Activated naive CD4-positive, alpha-beta T cell treated with anti-CD3 and anti-CD28 coated beads for 36 hours (primary cell): ENCODE data around the gene NUCB2. TPM values are rescaled to one million over a fixed set of nuclear protein-coding genes. Genes with fewer than 3 reads are reported as not detected.

Experiments
- CTCF ChIA-PET: fragments of 350-600 bp; sonication (Branson Sonifier 250); formaldehyde crosslinking; loops from one replicate; lab custom pipeline; 2021; ENCODE audit warnings: antibody characterized with exemption; lab: Charles Lee
- DNase-seq: peaks from one replicate; pipeline ENCODE4 v3.0.0-alpha.2; 2020
- H3K27ac Mint-ChIP-seq: one replicate; pipeline ENCODE4 v1.8.0; 2021; ENCODE audit warnings: mild to moderate bottlenecking, mixed read lengths
- H3K27me3 Mint-ChIP-seq: one replicate; pipeline ENCODE4 v1.8.0; 2021; ENCODE audit warnings: low read depth, mixed read lengths
- H3K36me3 Mint-ChIP-seq: one replicate; pipeline ENCODE4 v1.8.0; 2021; ENCODE audit warnings: low read depth, mixed read lengths
- H3K4me1 Mint-ChIP-seq: one replicate; pipeline ENCODE4 v1.8.0; 2021; ENCODE audit warnings: low read depth, mixed read lengths
- H3K4me3 Mint-ChIP-seq: one replicate; pipeline ENCODE4 v1.8.0; 2021; ENCODE audit warnings: mild to moderate bottlenecking, moderate library complexity, mixed read lengths
- H3K9me3 Mint-ChIP-seq: one replicate; pipeline ENCODE4 v1.8.0; 2021; ENCODE audit warnings: mixed read lengths
- intact Hi-C: fragments of 100-400 bp; cut with micrococcal nuclease; formaldehyde crosslinking; loops from one replicate; pipeline ENCODE4 v1.15.1; 2023
- total RNA-seq, 2 experiments: library from RNA; stranded (reverse); gene quantifications; one replicate each; pipeline ENCODE4 v1.2.3, GENCODE V29; 2021

NUCB2 gene
- total RNA-seq, 2 experiments from 2014 or later: 67.7 to 74.0 TPM

GRCh38 chr11:17347676-17348075, 71.1 kb downstream of the NUCB2 start:
- intact Hi-C loops: no loop called here
- H3K27ac Mint-ChIP-seq: no peak overlapping the region
- no peaks in the 10 kb centered on the region for H3K9me3 Mint-ChIP-seq
- H3K36me3 Mint-ChIP-seq: no peaks in the 10 kb centered on the region
- peaks cover 31% of the 10 kb centered on the region for H3K4me1 Mint-ChIP-seq
- H3K4me3 Mint-ChIP-seq: no peak overlapping the region
- CTCF ChIA-PET: no interaction called here
- H3K27me3 Mint-ChIP-seq: no peaks in the 10 kb centered on the region
- DNase-seq: no peak

GRCh38 chr11:17350455-17351171, 74.1 kb downstream of the NUCB2 start:
- H3K27me3 Mint-ChIP-seq: peaks cover 7% of the 10 kb centered on the region
- H3K4me3 Mint-ChIP-seq: peak overlapping the region; percentile 81
- DNase-seq: no peak
- H3K9me3 Mint-ChIP-seq: no peaks in the 10 kb centered on the region
- intact Hi-C loops: loop anchor here (1.0 to 5.0 kb wide), 8 partner anchors 73 to 662 kb away; partner anchors contain the start of genes C11orf58, RPS13 and SERGEF
- H3K27ac Mint-ChIP-seq: no peak overlapping the region
- CTCF ChIA-PET: interaction anchor here (0.8 to 1.1 kb wide), 3 partner anchors 75 to 127 kb away, joined by 4 to 8 read pairs (median 6); no protein-coding TSS in a partner anchor
- no peaks in the 10 kb centered on the region for H3K36me3 Mint-ChIP-seq
- peaks cover 25% of the 10 kb centered on the region for H3K4me1 Mint-ChIP-seq

- H3K27ac Mint-ChIP-seq: no peak overlapping the region
- intact Hi-C loops: loop anchor here (1.0 to 5.0 kb wide), 8 partner anchors 74 to 661 kb away; partner anchors contain the start of genes C11orf58, RPS13 and SERGEF
- peak overlapping the region; percentile 81 for H3K4me3 Mint-ChIP-seq
- H3K27me3 Mint-ChIP-seq: peaks cover 7% of the 10 kb centered on the region
- peaks cover 25% of the 10 kb centered on the region for H3K4me1 Mint-ChIP-seq
- DNase-seq: no peak
- no peaks in the 10 kb centered on the region for H3K36me3 Mint-ChIP-seq
- no peaks in the 10 kb centered on the region for H3K9me3 Mint-ChIP-seq
- CTCF ChIA-PET: interaction anchor here (0.8 to 1.1 kb wide), 3 partner anchors 75 to 128 kb away, joined by 4 to 8 read pairs (median 6); no protein-coding TSS in a partner anchor
Observed at GRCh38 chr11:17351172-17351509, 74.6 kb downstream of the NUCB2 start.

- no peaks in the 10 kb centered on the region for H3K9me3 Mint-ChIP-seq
- peak within 1 kb of the TSS; percentile 81 for H3K4me3 Mint-ChIP-seq
- CTCF ChIA-PET: no interaction called here
- intact Hi-C loops: loop anchor here (1.0 to 5.0 kb wide), 8 partner anchors 74 to 661 kb away; partner anchors contain the start of genes C11orf58, RPS13 and SERGEF
- peak; percentile 62 for DNase-seq
- no peaks in the 10 kb centered on the region for H3K36me3 Mint-ChIP-seq
- peaks cover 25% of the 10 kb centered on the region for H3K4me1 Mint-ChIP-seq
- peaks cover 7% of the 10 kb centered on the region for H3K27me3 Mint-ChIP-seq
- no peak within 1 kb of the TSS for H3K27ac Mint-ChIP-seq
Observed at GRCh38 chr11:17351510-17352176, 75.1 kb downstream of the NUCB2 start, which contains the start of gene NCR3LG1. Gene NCR3LG1 (plus strand): TSS chr11:17351800. CDS start chr11:17351970, 170 bp downstream.

- Mint-ChIP-seq H3K9me3 (no peaks in the 10 kb centered on the region), H3K27ac (no peak overlapping the region)
- CTCF ChIA-PET: interaction anchor here (0.5 to 4.4 kb wide), 12 partner anchors 8 to 278 kb away, joined by 3 to 16 read pairs (median 4); partner anchors contain the start of gene KCNJ11
Observed at GRCh38 chr11:17352950-17353820, 76.6 kb downstream of the NUCB2 start.

GRCh38 chr11:17353821-17354600, 77.5 kb downstream of the NUCB2 start:
- Mint-ChIP-seq H3K27me3 (peaks cover 7% of the 10 kb centered on the region), H3K36me3 (peaks cover 3% of the 10 kb centered on the region), H3K9me3 (peaks cover under 1% of the 10 kb centered on the region), H3K4me1 (peaks cover 25% of the 10 kb centered on the region), H3K4me3 (peak overlapping the region; percentile 81), H3K27ac (no peak overlapping the region)
- CTCF ChIA-PET: interaction anchor here (0.5 to 4.4 kb wide), 15 partner anchors 9 to 1149 kb away, joined by 3 to 16 read pairs (median 4); partner anchors contain the start of gene KCNJ11
- intact Hi-C loops: loop anchor here (1.0 to 5.0 kb wide), 10 partner anchors 10 to 658 kb away; partner anchors contain the start of genes C11orf58, RPS13 and SERGEF
- no peak for DNase-seq

More at GRCh38 chr11:17352950-17353820, 76.6 kb downstream of the NUCB2 start:
- Mint-ChIP-seq H3K4me1 (peaks cover 25% of the 10 kb centered on the region), H3K4me3 (peak overlapping the region; percentile 81), H3K36me3 (peaks cover 2% of the 10 kb centered on the region), H3K27me3 (peaks cover 7% of the 10 kb centered on the region)
- intact Hi-C loops: loop anchor here (1.0 to 5.0 kb wide), 8 partner anchors 9 to 659 kb away; partner anchors contain the start of genes C11orf58, RPS13 and SERGEF
- DNase-seq: peak; percentile 60

GRCh38 chr11:17354601-17354991, 78.1 kb downstream of the NUCB2 start:
- CTCF ChIA-PET: interaction anchor here (0.7 to 4.4 kb wide), 9 partner anchors 10 to 125 kb away, joined by 3 to 16 read pairs (median 4); partner anchors contain the start of gene KCNJ11
- Mint-ChIP-seq H3K4me3 (peak overlapping the region; percentile 81), H3K27me3 (peaks cover 7% of the 10 kb centered on the region), H3K36me3 (peaks cover 5% of the 10 kb centered on the region), H3K9me3 (peaks cover 3% of the 10 kb centered on the region), H3K4me1 (peaks cover 25% of the 10 kb centered on the region), H3K27ac (no peak overlapping the region)
- intact Hi-C loops: loop anchor here (1.0 to 5.0 kb wide), 7 partner anchors 29 to 658 kb away; partner anchors contain the start of genes C11orf58, RPS13 and SERGEF
- DNase-seq: peak; percentile 82

- CTCF ChIA-PET: interaction anchor here (1.0 to 3.7 kb wide), 4 partner anchors 12 to 546 kb away, joined by 3 to 12 read pairs (median 6); no protein-coding TSS in a partner anchor
- H3K36me3 Mint-ChIP-seq: peaks cover 40% of the 10 kb centered on the region
- DNase-seq: no peak
- no peak overlapping the region for H3K27ac Mint-ChIP-seq
- H3K9me3 Mint-ChIP-seq: peaks cover 22% of the 10 kb centered on the region
- no peak overlapping the region for H3K4me3 Mint-ChIP-seq
- intact Hi-C loops: no loop called here
- no peaks in the 10 kb centered on the region for H3K27me3 Mint-ChIP-seq
- no peaks in the 10 kb centered on the region for H3K4me1 Mint-ChIP-seq
Observed at GRCh38 chr11:17366495-17366894, 90.0 kb downstream of the NUCB2 start.

GRCh38 chr11:17368551-17368950, 92.0 kb downstream of the NUCB2 start:
- no peak for DNase-seq
- H3K27ac Mint-ChIP-seq: no peak overlapping the region
- H3K4me3 Mint-ChIP-seq: no peak overlapping the region
- H3K27me3 Mint-ChIP-seq: no peaks in the 10 kb centered on the region
- H3K9me3 Mint-ChIP-seq: peaks cover 38% of the 10 kb centered on the region
- H3K36me3 Mint-ChIP-seq: peaks cover 57% of the 10 kb centered on the region
- CTCF ChIA-PET: no interaction called here
- intact Hi-C loops: no loop called here
- H3K4me1 Mint-ChIP-seq: no peaks in the 10 kb centered on the region

- intact Hi-C loops: no loop called here
- Mint-ChIP-seq H3K36me3 (peaks cover 59% of the 10 kb centered on the region), H3K4me1 (no peaks in the 10 kb centered on the region), H3K9me3 (peaks cover 38% of the 10 kb centered on the region), H3K27me3 (no peaks in the 10 kb centered on the region), H3K27ac (no peak overlapping the region), H3K4me3 (no peak overlapping the region)
- no peak for DNase-seq
- CTCF ChIA-PET: no interaction called here
Observed at GRCh38 chr11:17369094-17369493, 92.6 kb downstream of the NUCB2 start.
